Gastrocnemius medialis (tissue), 4 donors: Measurements from ENCODE around the gene SZRD1. TPM values are rescaled to one million over a fixed set of nuclear protein-coding genes. Genes with fewer than 3 reads are reported as not detected.

Source experiments
- ATAC-seq, 2 donors: fragments of 150-250 bp; one replicate each; pipeline ENCODE4 v1.9.1; 2016
- DNase-seq, 2 donors: peaks; one replicate each; pipeline ENCODE4 v3.0.0-alpha.2; 2019
- H3K27ac ChIP-seq, 4 donors: fragments of 200-600 bp; sonication (generic); 1 replicate in 1 of 4; 2 replicates in 3 of 4; pipeline ENCODE4 v1.5.1; 2016 to 2018; ENCODE audit warnings: mild to moderate bottlenecking in 2 of 4, moderate library complexity in 1 of 4
- H3K27me3 ChIP-seq, 3 donors: fragments of 200-600 bp; sonication (generic) in 2 of 3; 1 replicate in 1 of 3; 2 replicates in 2 of 3; pipeline versions ENCODE4 v1.5.1 to v1.6.0; 2016 to 2019; ENCODE audit warnings: mild to moderate bottlenecking in 1 of 3, moderate library complexity in 1 of 3
- H3K36me3 ChIP-seq, 2 donors: fragments of 200-600 bp; sonication (generic) in 1 of 2; one replicate each; pipeline ENCODE4 v1.5.1; 2017 to 2018
- H3K4me1 ChIP-seq, 2 donors: fragments of 200-600 bp; sonication (generic) in 1 of 2; one replicate each; pipeline ENCODE4 v1.5.1; 2016 to 2017; ENCODE audit warnings: mild to moderate bottlenecking in 2 of 2
- H3K4me3 ChIP-seq, 4 donors: fragments of 200-600 bp; sonication (generic) in 3 of 4; 1 replicate in 1 of 4; 2 replicates in 3 of 4; pipeline ENCODE4 v1.5.1; 2016 to 2019; ENCODE audit warnings: mild to moderate bottlenecking in 2 of 4
- H3K9me3 ChIP-seq, 3 donors: fragments of 200-600 bp; sonication (generic) in 2 of 3; 1 replicate in 1 of 3; 2 replicates in 2 of 3; pipeline ENCODE4 v1.5.1; 2016 to 2019
- CTCF ChIP-seq, 5 experiments: fragments of 450-650 bp in 3 of 5; fragments of 200-600 bp in 2 of 5; sonication (generic) in 2 of 5; IDR thresholded peaks in 4 of 5; conservative IDR thresholded peaks in 1 of 5; 1 replicate in 4 of 5; 2 replicates in 1 of 5; pipeline ENCODE4 v1.5.1; 2016 to 2019; ENCODE audit warnings: antibody characterized with exemption in 5 of 5, mild to moderate bottlenecking in 3 of 5, moderate library complexity in 3 of 5
- POLR2A ChIP-seq, 2 donors: fragments of 450-650 bp; IDR thresholded peaks; one replicate each; pipeline ENCODE4 v1.6.1; 2017; ENCODE audit warnings: antibody characterized with exemption in 2 of 2, mild to moderate bottlenecking in 2 of 2, moderate library complexity in 2 of 2
- in situ Hi-C, 4 donors: fragments of 200-750 bp; cut with MboI; loops; one replicate each; pipeline versions ENCODE4 v1.15.0 to v1.8.0; 2017; ENCODE audit warnings: low sequenced_read_pairs in 4 of 4
- intact Hi-C: fragments of 100-400 bp; cut with DNase I; formaldehyde crosslinking; loops from one replicate; pipeline ENCODE4 v1.15.1; 2023; ENCODE audit warnings: low total_unique reads
- total RNA-seq, 4 donors: library from RNA; depleted of rRNA; stranded (reverse); fragments of >200 nt; gene quantifications; one replicate each; pipeline versions ENCODE4 v1.1.0 to v1.2.3, GENCODE V29; 2016

SZRD1 gene
- total RNA-seq, 4 donors from 2014 or later = 44.1 to 102 (median 83.1) TPM

GRCh38 chr1:16434501-16434900, 67.5 kb downstream of the SZRD1 start:
- no peak overlapping the region for H3K4me3 ChIP-seq
- H3K27me3 ChIP-seq = no peaks in the 10 kb centered on the region
- intact Hi-C loops (no loop called here), in situ Hi-C loops (no loop called here)
- H3K4me1 ChIP-seq = no peaks in the 10 kb centered on the region
- no peak overlapping the region for H3K27ac ChIP-seq
- no peak for ATAC-seq
- DNase-seq = no peak
- no peaks in the 10 kb centered on the region for H3K36me3 ChIP-seq
- no peaks in the 10 kb centered on the region for H3K9me3 ChIP-seq
- TF ChIP-seq CTCF (IDR thresholded peaks at IDR 0.05 in 4 of 5, conservative IDR thresholded peaks at IDR 0.05 in 1 of 5) (no peak), POLR2A (IDR thresholded peaks at IDR 0.05) (no peak)

- H3K27ac ChIP-seq = no peak within 1 kb of the TSS
- TF ChIP-seq POLR2A (IDR thresholded peaks at IDR 0.05) (no peak), CTCF (IDR thresholded peaks at IDR 0.05 in 4 of 5, conservative IDR thresholded peaks at IDR 0.05 in 1 of 5) (no peak)
- no peaks in the 10 kb centered on the region for H3K27me3 ChIP-seq
- DNase-seq (no peak), ATAC-seq (no peak)
- no peaks in the 10 kb centered on the region for H3K36me3 ChIP-seq
- intact Hi-C loops (no loop called here), in situ Hi-C loops (no loop called here)
- H3K9me3 ChIP-seq = no peaks in the 10 kb centered on the region
- no peak within 1 kb of the TSS for H3K4me3 ChIP-seq
- H3K4me1 ChIP-seq = peaks cover 8 to 13% of the 10 kb centered on the region in 2 donors
Measured at GRCh38 chr1:16436946-16437474, 70.0 kb downstream of the SZRD1 start, which contains the start of gene SPATA21. TSS of gene SPATA21 (minus strand) at chr1:16437424. CDS start at chr1:16431371, 6,053 bp downstream.

GRCh38 chr1:16438516-16438915, 71.5 kb downstream of the SZRD1 start:
- Histone ChIP-seq H3K27ac (no peak overlapping the region), H3K4me1 (peaks cover 8 to 16% of the 10 kb centered on the region in 2 donors), H3K4me3 (no peak overlapping the region), H3K9me3 (no peaks in the 10 kb centered on the region), H3K27me3 (no peaks in the 10 kb centered on the region), H3K36me3 (no peaks in the 10 kb centered on the region)
- TF ChIP-seq CTCF (IDR thresholded peaks at IDR 0.05 in 4 of 5, conservative IDR thresholded peaks at IDR 0.05 in 1 of 5) (no peak), POLR2A (IDR thresholded peaks at IDR 0.05) (no peak)
- in situ Hi-C loops = no loop called here
- intact Hi-C loops = no loop called here
- no peak for ATAC-seq
- DNase-seq = no peak

GRCh38 chr1:16438924-16439323, 71.9 kb downstream of the SZRD1 start:
- H3K4me3 ChIP-seq = no peak overlapping the region
- no peaks in the 10 kb centered on the region for H3K27me3 ChIP-seq
- ATAC-seq = no peak
- peaks cover 8 to 16% of the 10 kb centered on the region in 2 donors for H3K4me1 ChIP-seq
- no peak overlapping the region for H3K27ac ChIP-seq
- DNase-seq = no peak
- in situ Hi-C loops (no loop called here), intact Hi-C loops (no loop called here)
- peaks cover 0 to 2% of the 10 kb centered on the region in 2 donors for H3K36me3 ChIP-seq
- H3K9me3 ChIP-seq = no peaks in the 10 kb centered on the region
- TF ChIP-seq CTCF (IDR thresholded peaks at IDR 0.05 in 4 of 5, conservative IDR thresholded peaks at IDR 0.05 in 1 of 5) (no peak), POLR2A (IDR thresholded peaks at IDR 0.05) (no peak)

GRCh38 chr1:16440131-16440469, 73.1 kb downstream of the SZRD1 start:
- peak overlapping the region; percentile 77 to 86 (median 82) for H3K27ac ChIP-seq
- in situ Hi-C loops = no loop called here
- intact Hi-C loops = loop anchor here (5.0 kb wide), 2 partner anchors 48 to 57 kb away; no protein-coding TSS in a partner anchor
- H3K4me3 ChIP-seq = peak overlapping the region; percentile 76 to 99 (median 88)
- ATAC-seq = peak; percentile 27 to 55
- H3K36me3 ChIP-seq = peaks cover 0 to 14% of the 10 kb centered on the region in 2 donors
- TF ChIP-seq POLR2A (IDR thresholded peaks at IDR 0.05) (no peak), CTCF (IDR thresholded peaks at IDR 0.05 in 4 of 5, conservative IDR thresholded peaks at IDR 0.05 in 1 of 5) (no peak)
- H3K9me3 ChIP-seq = no peaks in the 10 kb centered on the region
- peaks cover 8 to 16% of the 10 kb centered on the region in 2 donors for H3K4me1 ChIP-seq
- H3K27me3 ChIP-seq = no peaks in the 10 kb centered on the region
- DNase-seq = no peak
